ENCODE measurements around the gene STK40. TPM values are rescaled to one million over a fixed set of nuclear protein-coding genes. Genes with fewer than 3 reads are reported as not detected.

The STK40 gene
- total and polyA plus RNA-seq, 9 of the 15 experiments (the other 6 are each of a cell fraction or from before 2014, with no cell fraction given) = 0.69 to 94.3 (median 39.1) TPM

- no peak for TF ChIP-seq THAP7 (CRISPR knock-in tag; IDR thresholded peaks at IDR 0.05)
- 0 out of 2 replicates have a peak, but pooled peaks have one; percentile 15 for TF ChIP-seq CBX1 (IDR thresholded peaks at IDR 0.05; ENCODE audit: low read depth)
- no peak for TF ChIP-seq TEAD2 (tag; IDR thresholded peaks at IDR 0.05)
- TF ChIP-seq GATAD2B (IDR thresholded peaks at IDR 0.05; ENCODE audit: borderline replicate concordance) = peak; percentile 59; the same call in 1 of the 2 replicates
- no peak for TF ChIP-seq ZKSCAN1 (IDR thresholded peaks at IDR 0.05; ENCODE audit: low read depth, low read length)
- no peak for TF ChIP-seq MGA (IDR thresholded peaks at IDR 0.05)
- TF ChIP-seq CHD1 (IDR thresholded peaks at IDR 0.05; ENCODE audit: low read length) = no peak
- no peak for TF ChIP-seq TAF15 (IDR thresholded peaks at IDR 0.05; ENCODE audit: low read depth, low read length)
- no peak for TF ChIP-seq NCOR1 (IDR thresholded peaks at IDR 0.05)
- no peak for TF ChIP-seq SREBF2 (CRISPR knock-in tag; IDR thresholded peaks at IDR 0.05)
- TF ChIP-seq POLR2H (tag; IDR thresholded peaks at IDR 0.05; ENCODE audit: low read depth) = no peak
- peak; percentile 91 for TF ChIP-seq CREM (IDR thresholded peaks at IDR 0.05; ENCODE audit: low read depth)
- no peak for TF ChIP-seq NFATC3 (IDR thresholded peaks at IDR 0.05)
- TF ChIP-seq ETS1 (conservative IDR thresholded peaks at IDR 0.05; ENCODE audit: control insufficient read depth, low read depth, low read length) = peak; percentile 88
- TF ChIP-seq PRMT5 (CRISPR knock-in tag; IDR thresholded peaks at IDR 0.05) = no peak
These were observed at the start of gene STK40 (continued) for GRCh38 chr1:36385410-36386264.
